Liver (tissue), 3 donors: Measurements from ENCODE around the gene AGPAT2.

Experiments
- CTCF ChIP-seq: fragments of 150-350 bp; IDR thresholded peaks from 2 replicates; pipeline ENCODE4 v1.5.1; 2017; ENCODE audit warnings: improper control_type of control experiment, low read depth, low read length; ENCODE audit not compliant: missing input control
- GABPA ChIP-seq, 2 donors: IDR thresholded peaks in 1 of 2; conservative IDR thresholded peaks in 1 of 2; 2 replicates each; pipeline ENCODE4 v1.6.1; 2016; ENCODE audit warnings: antibody characterized with exemption in 2 of 2, mild to moderate bottlenecking in 1 of 2, moderate library complexity in 1 of 2
- RAD21 ChIP-seq, 2 donors: IDR thresholded peaks; 2 replicates each; pipeline ENCODE4 v1.6.1; 2016; ENCODE audit warnings: antibody characterized with exemption in 2 of 2, mild to moderate bottlenecking in 2 of 2
- YY1 ChIP-seq: IDR thresholded peaks from 2 replicates; pipeline ENCODE4 v1.6.1; 2016; ENCODE audit warnings: antibody characterized with exemption, mild to moderate bottlenecking
- TF ChIP-seq, protein P1 (sequence below): IDR thresholded peaks from 2 replicates; pipeline ENCODE4 v1.6.1; 2016; ENCODE audit warnings: antibody characterized with exemption
- TF ChIP-seq, protein P2 (sequence below): IDR thresholded peaks from 2 replicates; pipeline ENCODE4 v1.6.1; 2016; ENCODE audit warnings: antibody characterized with exemption, mild to moderate bottlenecking
- donor health status: healthy.
- donor health status: healthy.

DNA sequence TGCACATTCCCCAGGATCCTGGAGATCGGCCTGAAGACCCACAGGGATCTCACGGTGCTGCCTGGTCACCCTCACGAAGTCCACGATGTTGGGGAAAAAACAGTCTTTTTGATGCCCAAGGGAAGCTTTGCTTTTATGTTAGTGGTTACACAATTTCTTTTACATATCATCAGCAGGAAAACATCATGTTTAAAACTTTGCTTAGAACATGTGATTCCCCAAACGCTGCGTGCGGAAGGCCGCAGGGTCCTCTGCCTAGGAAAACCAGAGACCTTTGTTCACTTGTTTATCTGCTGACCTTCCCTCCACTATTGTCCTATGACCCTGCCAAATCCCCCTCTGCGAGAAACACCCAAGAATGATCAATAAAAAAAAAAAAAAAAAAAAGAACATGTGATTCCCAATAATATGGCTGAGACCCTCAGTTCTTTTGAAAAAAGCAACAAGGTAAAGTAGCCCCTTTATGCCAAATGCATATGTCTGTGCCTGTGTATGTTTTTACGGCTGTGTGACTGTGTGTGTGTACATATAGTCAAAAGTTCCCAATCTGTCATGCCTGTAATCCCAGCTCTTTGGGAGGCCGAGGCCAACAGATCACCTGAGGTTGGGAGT, 11.5 kb upstream of the AGPAT2 start:
- TF ChIP-seq, protein P1, sequence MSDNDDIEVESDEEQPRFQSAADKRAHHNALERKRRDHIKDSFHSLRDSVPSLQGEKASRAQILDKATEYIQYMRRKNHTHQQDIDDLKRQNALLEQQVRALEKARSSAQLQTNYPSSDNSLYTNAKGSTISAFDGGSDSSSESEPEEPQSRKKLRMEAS = no peak
- TF ChIP-seq, protein P2, sequence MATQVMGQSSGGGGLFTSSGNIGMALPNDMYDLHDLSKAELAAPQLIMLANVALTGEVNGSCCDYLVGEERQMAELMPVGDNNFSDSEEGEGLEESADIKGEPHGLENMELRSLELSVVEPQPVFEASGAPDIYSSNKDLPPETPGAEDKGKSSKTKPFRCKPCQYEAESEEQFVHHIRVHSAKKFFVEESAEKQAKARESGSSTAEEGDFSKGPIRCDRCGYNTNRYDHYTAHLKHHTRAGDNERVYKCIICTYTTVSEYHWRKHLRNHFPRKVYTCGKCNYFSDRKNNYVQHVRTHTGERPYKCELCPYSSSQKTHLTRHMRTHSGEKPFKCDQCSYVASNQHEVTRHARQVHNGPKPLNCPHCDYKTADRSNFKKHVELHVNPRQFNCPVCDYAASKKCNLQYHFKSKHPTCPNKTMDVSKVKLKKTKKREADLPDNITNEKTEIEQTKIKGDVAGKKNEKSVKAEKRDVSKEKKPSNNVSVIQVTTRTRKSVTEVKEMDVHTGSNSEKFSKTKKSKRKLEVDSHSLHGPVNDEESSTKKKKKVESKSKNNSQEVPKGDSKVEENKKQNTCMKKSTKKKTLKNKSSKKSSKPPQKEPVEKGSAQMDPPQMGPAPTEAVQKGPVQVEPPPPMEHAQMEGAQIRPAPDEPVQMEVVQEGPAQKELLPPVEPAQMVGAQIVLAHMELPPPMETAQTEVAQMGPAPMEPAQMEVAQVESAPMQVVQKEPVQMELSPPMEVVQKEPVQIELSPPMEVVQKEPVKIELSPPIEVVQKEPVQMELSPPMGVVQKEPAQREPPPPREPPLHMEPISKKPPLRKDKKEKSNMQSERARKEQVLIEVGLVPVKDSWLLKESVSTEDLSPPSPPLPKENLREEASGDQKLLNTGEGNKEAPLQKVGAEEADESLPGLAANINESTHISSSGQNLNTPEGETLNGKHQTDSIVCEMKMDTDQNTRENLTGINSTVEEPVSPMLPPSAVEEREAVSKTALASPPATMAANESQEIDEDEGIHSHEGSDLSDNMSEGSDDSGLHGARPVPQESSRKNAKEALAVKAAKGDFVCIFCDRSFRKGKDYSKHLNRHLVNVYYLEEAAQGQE = no peak
- no peak for TF ChIP-seq CTCF
- no peak for TF ChIP-seq YY1
- TF ChIP-seq RAD21 (IDR thresholded peaks at IDR 0.05) = no peak
- TF ChIP-seq GABPA (IDR thresholded peaks at IDR 0.05 in 1 of 2, conservative IDR thresholded peaks at IDR 0.05 in 1 of 2) = no peak
